SK-N-SH (cell line): ENCODE results near the gene PEX10. TPM values are rescaled to one million over a fixed set of nuclear protein-coding genes. Genes with fewer than 3 reads are reported as not detected.

Experiments used
- ELF1 ChIP-seq: IDR thresholded peaks from 2 replicates; pipeline ENCODE4 v1.4.0; 2012
- EP300 ChIP-seq, 2 experiments: IDR thresholded peaks; 2 replicates each; pipeline versions ENCODE4 v1.4.0 to v1.6.1; 2012; ENCODE audit warnings: borderline replicate concordance in 1 of 2, low read depth in 1 of 2, low read length in 1 of 2
- FOSL2 ChIP-seq: IDR thresholded peaks from 2 replicates; pipeline ENCODE4 v1.4.0; 2012; ENCODE audit warnings: low read depth, mild to moderate bottlenecking, moderate library complexity, borderline replicate concordance
- MEF2A ChIP-seq: IDR thresholded peaks from 2 replicates; pipeline ENCODE4 v1.4.0; 2012; ENCODE audit warnings: low read depth, borderline replicate concordance
- NRF1 ChIP-seq: IDR thresholded peaks from 2 replicates; pipeline ENCODE4 v1.6.1; 2012; ENCODE audit warnings: low read depth, mild to moderate bottlenecking, low read length
- RFX5 ChIP-seq: IDR thresholded peaks from 2 replicates; pipeline ENCODE4 v1.6.1; 2012; ENCODE audit warnings: mild to moderate bottlenecking, improper control_type of control experiment, low read length
- TEAD4 ChIP-seq: IDR thresholded peaks from 2 replicates; pipeline ENCODE4 v1.4.0; 2012; ENCODE audit warnings: mild to moderate bottlenecking, borderline replicate concordance; ENCODE audit not compliant: insufficient read depth
- YY1 ChIP-seq: IDR thresholded peaks from 2 replicates; pipeline ENCODE4 v1.4.0; 2012; ENCODE audit warnings: low read depth, mild to moderate bottlenecking
- polyA plus RNA-seq, 3 experiments: library from polyadenylated mRNA; depleted of rRNA; stranded (reverse); fragments of >200 nt; gene quantifications; 2 replicates each; pipeline ENCODE4 v1.2.3, GENCODE V29; 2012
- TF ChIP-seq, protein P1 (sequence below): IDR thresholded peaks from 2 replicates; pipeline ENCODE4; 2012
- TF ChIP-seq, protein P2 (sequence below): fragments of 150-350 bp; IDR thresholded peaks from 2 replicates; pipeline ENCODE4 v1.6.1; 2016; ENCODE audit warnings: mild to moderate bottlenecking, low read depth, low read length
- TF ChIP-seq, protein P3 (sequence below): IDR thresholded peaks from 2 replicates; pipeline ENCODE4 v1.4.0; 2012; ENCODE audit warnings: low read depth, borderline replicate concordance
- TF ChIP-seq, protein P4 (sequence below): fragments of 200-600 bp; sonication (generic); IDR thresholded peaks from 2 replicates; pipeline ENCODE4 v1.6.1; 2017; ENCODE audit warnings: antibody characterized with exemption, mild to moderate bottlenecking, moderate library complexity
- TF ChIP-seq, protein P5 (sequence below): IDR thresholded peaks from 2 replicates; pipeline ENCODE4 v1.4.0; 2012; ENCODE audit warnings: low read depth

The PEX10 gene
- polyA plus RNA-seq, 1 of the 3 experiments (the other 2 are of a cell fraction): 28.6 TPM

DNA sequence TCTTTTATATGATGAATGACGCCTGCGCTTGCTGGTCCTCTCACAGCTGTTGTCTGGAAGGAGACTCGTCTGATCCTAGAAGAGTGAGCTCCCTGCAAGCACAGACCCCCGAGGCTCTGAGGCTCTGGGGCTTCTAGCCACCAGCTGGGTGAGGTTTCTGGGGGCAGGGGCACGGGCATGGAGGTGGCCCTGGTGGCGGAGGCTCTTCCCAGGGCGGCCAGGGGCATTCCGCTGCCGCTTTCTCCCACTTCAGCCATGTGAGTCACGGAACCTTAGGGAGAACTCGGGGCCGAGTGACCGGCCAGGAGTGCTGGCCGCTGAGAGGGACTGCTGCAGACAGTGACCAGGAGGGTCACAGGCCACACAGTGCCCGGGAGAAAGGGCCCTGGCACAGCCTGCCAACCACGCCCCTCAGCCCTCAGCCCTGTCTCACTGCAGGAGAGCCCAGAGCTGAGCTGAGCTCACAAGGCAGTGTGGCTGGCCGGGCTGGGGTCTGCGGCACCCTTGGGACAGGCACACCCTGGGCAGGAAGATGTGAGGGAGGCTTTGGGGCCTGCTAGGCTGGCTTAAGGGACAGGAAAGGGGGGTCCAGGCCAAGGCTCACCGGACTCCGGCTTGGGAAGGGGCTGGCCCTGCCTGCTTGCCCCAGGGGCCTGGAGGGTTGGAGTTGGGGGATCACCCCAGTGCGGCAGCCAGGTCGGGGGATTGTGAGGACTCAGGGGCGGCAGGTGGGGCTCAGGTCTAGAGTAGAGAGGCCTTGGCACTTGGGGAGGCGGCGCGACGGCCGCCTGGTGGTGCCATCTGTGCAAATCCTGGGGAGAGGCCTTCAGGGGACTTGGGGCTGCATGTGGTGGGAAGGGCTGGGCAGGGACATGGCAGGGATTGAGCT lies 56.7 kb downstream of the PEX10 start (continued):
- TF ChIP-seq, protein P1, sequence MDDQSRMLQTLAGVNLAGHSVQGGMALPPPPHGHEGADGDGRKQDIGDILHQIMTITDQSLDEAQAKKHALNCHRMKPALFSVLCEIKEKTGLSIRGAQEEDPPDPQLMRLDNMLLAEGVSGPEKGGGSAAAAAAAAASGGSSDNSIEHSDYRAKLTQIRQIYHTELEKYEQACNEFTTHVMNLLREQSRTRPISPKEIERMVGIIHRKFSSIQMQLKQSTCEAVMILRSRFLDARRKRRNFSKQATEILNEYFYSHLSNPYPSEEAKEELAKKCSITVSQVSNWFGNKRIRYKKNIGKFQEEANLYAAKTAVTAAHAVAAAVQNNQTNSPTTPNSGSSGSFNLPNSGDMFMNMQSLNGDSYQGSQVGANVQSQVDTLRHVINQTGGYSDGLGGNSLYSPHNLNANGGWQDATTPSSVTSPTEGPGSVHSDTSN: no peak
- TF ChIP-seq, protein P2, sequence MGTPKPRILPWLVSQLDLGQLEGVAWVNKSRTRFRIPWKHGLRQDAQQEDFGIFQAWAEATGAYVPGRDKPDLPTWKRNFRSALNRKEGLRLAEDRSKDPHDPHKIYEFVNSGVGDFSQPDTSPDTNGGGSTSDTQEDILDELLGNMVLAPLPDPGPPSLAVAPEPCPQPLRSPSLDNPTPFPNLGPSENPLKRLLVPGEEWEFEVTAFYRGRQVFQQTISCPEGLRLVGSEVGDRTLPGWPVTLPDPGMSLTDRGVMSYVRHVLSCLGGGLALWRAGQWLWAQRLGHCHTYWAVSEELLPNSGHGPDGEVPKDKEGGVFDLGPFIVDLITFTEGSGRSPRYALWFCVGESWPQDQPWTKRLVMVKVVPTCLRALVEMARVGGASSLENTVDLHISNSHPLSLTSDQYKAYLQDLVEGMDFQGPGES: no peak
- no peak for TF ChIP-seq RFX5
- TF ChIP-seq TEAD4: no peak
- no peak for TF ChIP-seq EP300 (IDR thresholded peaks at IDR 0.05; ENCODE audit: borderline replicate concordance in 1 of 2, low read depth in 1 of 2, low read length in 1 of 2)
- no peak for TF ChIP-seq YY1
- TF ChIP-seq, protein P3, sequence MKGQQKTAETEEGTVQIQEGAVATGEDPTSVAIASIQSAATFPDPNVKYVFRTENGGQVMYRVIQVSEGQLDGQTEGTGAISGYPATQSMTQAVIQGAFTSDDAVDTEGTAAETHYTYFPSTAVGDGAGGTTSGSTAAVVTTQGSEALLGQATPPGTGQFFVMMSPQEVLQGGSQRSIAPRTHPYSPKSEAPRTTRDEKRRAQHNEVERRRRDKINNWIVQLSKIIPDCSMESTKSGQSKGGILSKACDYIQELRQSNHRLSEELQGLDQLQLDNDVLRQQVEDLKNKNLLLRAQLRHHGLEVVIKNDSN: no peak
- no peak for TF ChIP-seq NRF1
- no peak for TF ChIP-seq ELF1
- TF ChIP-seq, protein P4, sequence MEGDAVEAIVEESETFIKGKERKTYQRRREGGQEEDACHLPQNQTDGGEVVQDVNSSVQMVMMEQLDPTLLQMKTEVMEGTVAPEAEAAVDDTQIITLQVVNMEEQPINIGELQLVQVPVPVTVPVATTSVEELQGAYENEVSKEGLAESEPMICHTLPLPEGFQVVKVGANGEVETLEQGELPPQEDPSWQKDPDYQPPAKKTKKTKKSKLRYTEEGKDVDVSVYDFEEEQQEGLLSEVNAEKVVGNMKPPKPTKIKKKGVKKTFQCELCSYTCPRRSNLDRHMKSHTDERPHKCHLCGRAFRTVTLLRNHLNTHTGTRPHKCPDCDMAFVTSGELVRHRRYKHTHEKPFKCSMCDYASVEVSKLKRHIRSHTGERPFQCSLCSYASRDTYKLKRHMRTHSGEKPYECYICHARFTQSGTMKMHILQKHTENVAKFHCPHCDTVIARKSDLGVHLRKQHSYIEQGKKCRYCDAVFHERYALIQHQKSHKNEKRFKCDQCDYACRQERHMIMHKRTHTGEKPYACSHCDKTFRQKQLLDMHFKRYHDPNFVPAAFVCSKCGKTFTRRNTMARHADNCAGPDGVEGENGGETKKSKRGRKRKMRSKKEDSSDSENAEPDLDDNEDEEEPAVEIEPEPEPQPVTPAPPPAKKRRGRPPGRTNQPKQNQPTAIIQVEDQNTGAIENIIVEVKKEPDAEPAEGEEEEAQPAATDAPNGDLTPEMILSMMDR: no peak
- no peak for TF ChIP-seq MEF2A
- TF ChIP-seq FOSL2: no peak
- TF ChIP-seq, protein P5, sequence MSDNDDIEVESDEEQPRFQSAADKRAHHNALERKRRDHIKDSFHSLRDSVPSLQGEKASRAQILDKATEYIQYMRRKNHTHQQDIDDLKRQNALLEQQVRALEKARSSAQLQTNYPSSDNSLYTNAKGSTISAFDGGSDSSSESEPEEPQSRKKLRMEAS: no peak
- TF ChIP-seq, all 33 proteins: peak for 0
